Measurements from ENCODE around the gene RREB1.

The RREB1 gene

GRCh38 chr6:7098993-7099392 lies 8.8 kb upstream of the RREB1 start:
- DNase-seq, result no peak

GRCh38 chr6:7100072-7100752 lies 7.5 kb upstream of the RREB1 start:
- DNase-seq, result no peak

- DNase-seq, result no peak
Observed at GRCh38 chr6:7100753-7101081, 7.0 kb upstream of the RREB1 start.

- no peak for DNase-seq
Observed at GRCh38 chr6:7101290-7101689, 6.5 kb upstream of the RREB1 start.

- DNase-seq, result no peak
Observed at GRCh38 chr6:7104752-7105151, 3.0 kb upstream of the RREB1 start.

GRCh38 chr6:7106215-7106751 lies 1.5 kb upstream of the RREB1 start:
- DNase-seq, result no peak

GRCh38 chr6:7106752-7107577 lies 796 bp upstream of the RREB1 start:
- DNase-seq, result peak in 1 of 2 experiments; percentile 21

- DNase-seq, result peak in 1 of 2 experiments; percentile 52
Observed at GRCh38 chr6:7108196-7108963, 619 bp downstream of the RREB1 start.

GRCh38 chr6:7108964-7109836 lies 1.4 kb downstream of the RREB1 start:
- DNase-seq, result peak in 1 of 2 experiments; percentile 41

GRCh38 chr6:7110092-7110792 lies 2.5 kb downstream of the RREB1 start:
- DNase-seq, result no peak

GRCh38 chr6:7111095-7111690 lies 3.4 kb downstream of the RREB1 start:
- no peak for DNase-seq

GRCh38 chr6:7112171-7112570 lies 4.4 kb downstream of the RREB1 start:
- DNase-seq, result no peak

- peak in 1 of 2 experiments; percentile 71 for DNase-seq
Observed at GRCh38 chr6:7112741-7113313, 5.1 kb downstream of the RREB1 start.

- no peak for DNase-seq
Observed at GRCh38 chr6:7114744-7115458, 7.1 kb downstream of the RREB1 start.

- DNase-seq, result no peak
Observed at GRCh38 chr6:7115543-7116231, 7.9 kb downstream of the RREB1 start.

- no peak for DNase-seq
Observed at GRCh38 chr6:7119272-7119801, 11.6 kb downstream of the RREB1 start.

- peak in 1 of 2 experiments; percentile 45 for DNase-seq
Observed at GRCh38 chr6:7121700-7122241, 14.0 kb downstream of the RREB1 start.

- DNase-seq, result no peak
Observed at GRCh38 chr6:7122684-7123083, 14.9 kb downstream of the RREB1 start.

- DNase-seq, result no peak
Observed at GRCh38 chr6:7124114-7124513, 16.4 kb downstream of the RREB1 start.
